SK-N-MC (cell line): ENCODE results near the gene IZUMO4.

Experiments used
- EZH2 ChIP-seq: fragments of 200-600 bp; sonication (generic); IDR thresholded peaks from one replicate; pipeline ENCODE4 v1.6.1; 2017; ENCODE audit warnings: antibody characterized with exemption
- FOXP2 ChIP-seq: optimal IDR thresholded peaks from 2 replicates; pipeline ENCODE3; 2011; ENCODE audit warnings: mild to moderate bottlenecking, moderate library complexity; ENCODE audit not compliant: insufficient read depth; ENCODE audit errors: extremely low read length, control extremely low read depth
- POLR2AphosphoS5 ChIP-seq: IDR thresholded peaks from 2 replicates; pipeline ENCODE4 v1.6.1; 2012; ENCODE audit warnings: mild to moderate bottlenecking, low read depth, low read length, borderline replicate concordance

- TF ChIP-seq EZH2 (no peak), POLR2AphosphoS5 (peak; percentile 62; the same call in 1 of the 2 replicates), FOXP2 (peak; percentile 50)
Measured at GRCh38 chr19:2096034-2096479, 658 bp upstream of the IZUMO4 start, which contains the start of gene MOB3A.
